ENCODE measurements around the gene HEMK1.

GRCh38 chr3:50594253-50594785 lies 25.0 kb downstream of the HEMK1 start:
- TF ChIP-seq, protein P1, sequence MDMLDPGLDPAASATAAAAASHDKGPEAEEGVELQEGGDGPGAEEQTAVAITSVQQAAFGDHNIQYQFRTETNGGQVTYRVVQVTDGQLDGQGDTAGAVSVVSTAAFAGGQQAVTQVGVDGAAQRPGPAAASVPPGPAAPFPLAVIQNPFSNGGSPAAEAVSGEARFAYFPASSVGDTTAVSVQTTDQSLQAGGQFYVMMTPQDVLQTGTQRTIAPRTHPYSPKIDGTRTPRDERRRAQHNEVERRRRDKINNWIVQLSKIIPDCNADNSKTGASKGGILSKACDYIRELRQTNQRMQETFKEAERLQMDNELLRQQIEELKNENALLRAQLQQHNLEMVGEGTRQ (IDR thresholded peaks at IDR 0.05; ENCODE audit: low read depth, low read length), result no peak
- TF ChIP-seq RFX5 (IDR thresholded peaks at IDR 0.05; ENCODE audit: low read depth, low read length) (no peak), POLR2A (IDR thresholded peaks at IDR 0.05; ENCODE audit: low read depth, low read length) (no peak), CTCF (conservative IDR thresholded peaks at IDR 0.05; ENCODE audit: low read depth, low read length) (no peak), RAD21 (IDR thresholded peaks at IDR 0.05; ENCODE audit: low read length) (no peak), FOS (IDR thresholded peaks at IDR 0.05; ENCODE audit: low read depth, low read length) (no peak), SMC3 (IDR thresholded peaks at IDR 0.05; ENCODE audit: low read depth, low read length) (no peak), RCOR1 (IDR thresholded peaks at IDR 0.05; ENCODE audit: insufficient replicate concordance, low read length) (no peak), MXI1 (IDR thresholded peaks at IDR 0.05; ENCODE audit: borderline replicate concordance, low read depth, low read length) (no peak), MAFK (IDR thresholded peaks at IDR 0.05; ENCODE audit: low read depth, low read length) (no peak), BHLHE40 (IDR thresholded peaks at IDR 0.05; ENCODE audit: low read depth, low read length) (no peak), CHD1 (IDR thresholded peaks at IDR 0.05; ENCODE audit: low read depth, low read length) (no peak)
- TF ChIP-seq, protein P2, sequence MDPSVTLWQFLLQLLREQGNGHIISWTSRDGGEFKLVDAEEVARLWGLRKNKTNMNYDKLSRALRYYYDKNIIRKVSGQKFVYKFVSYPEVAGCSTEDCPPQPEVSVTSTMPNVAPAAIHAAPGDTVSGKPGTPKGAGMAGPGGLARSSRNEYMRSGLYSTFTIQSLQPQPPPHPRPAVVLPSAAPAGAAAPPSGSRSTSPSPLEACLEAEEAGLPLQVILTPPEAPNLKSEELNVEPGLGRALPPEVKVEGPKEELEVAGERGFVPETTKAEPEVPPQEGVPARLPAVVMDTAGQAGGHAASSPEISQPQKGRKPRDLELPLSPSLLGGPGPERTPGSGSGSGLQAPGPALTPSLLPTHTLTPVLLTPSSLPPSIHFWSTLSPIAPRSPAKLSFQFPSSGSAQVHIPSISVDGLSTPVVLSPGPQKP (IDR thresholded peaks at IDR 0.05; ENCODE audit: borderline replicate concordance, low read depth, low read length), result no peak
